CD8-positive, alpha-beta memory T cell (primary cell): ENCODE measurements around the gene AMER1. TPM values are rescaled to one million over a fixed set of nuclear protein-coding genes. Genes with fewer than 3 reads are reported as not detected.
A peak's percentile ranks its signal among the peaks of the same experiment; 100 is the strongest.

Source experiments
- CTCF ChIA-PET: fragments of 350-600 bp; sonication (Branson Sonifier 250); formaldehyde crosslinking; loops from one replicate; lab custom pipeline; 2021; ENCODE audit warnings: antibody characterized with exemption; lab: Charles Lee
- POLR2A ChIA-PET: fragments of 350-600 bp; sonication (Branson Sonifier 250); formaldehyde crosslinking; loops from one replicate; lab custom pipeline; 2021; ENCODE audit warnings: antibody characterized with exemption; lab: Charles Lee
- DNase-seq, 5 donors: peaks; one replicate each; pipeline versions ENCODE4 v3.0.0 to v3.0.0-alpha.2; 2020 to 2022; ENCODE audit warnings: mixed read lengths in 1 of 5
- H3K27ac ChIP-seq: one replicate; pipeline ENCODE4 v1.7.0; 2013; ENCODE audit warnings: low read depth, mild to moderate bottlenecking, low read length, moderate library complexity
- H3K27me3 ChIP-seq: 2 replicates; pipeline ENCODE4 v1.7.0; 2013; ENCODE audit warnings: low read length, mild to moderate bottlenecking; ENCODE audit not compliant: insufficient read depth, poor library complexity, severe bottlenecking
- H3K36me3 ChIP-seq: 2 replicates; pipeline ENCODE4 v1.7.0; 2013; ENCODE audit warnings: mild to moderate bottlenecking, low read length, moderate library complexity; ENCODE audit not compliant: insufficient read depth
- H3K4me1 ChIP-seq: 2 replicates; pipeline ENCODE4 v1.7.0; 2013; ENCODE audit warnings: mild to moderate bottlenecking, low read length, moderate library complexity; ENCODE audit not compliant: insufficient read depth
- H3K4me3 ChIP-seq: 2 replicates; pipeline ENCODE4 v1.7.0; 2013; ENCODE audit warnings: mild to moderate bottlenecking, low read length
- H3K9me3 ChIP-seq: 2 replicates; pipeline ENCODE4 v1.7.0; 2013; ENCODE audit warnings: mild to moderate bottlenecking, low read length
- H3K27ac Mint-ChIP-seq, 8 donors: one replicate each; pipeline ENCODE4 v1.8.0; 2020 to 2021; ENCODE audit warnings: mixed read lengths in 8 of 8, mild to moderate bottlenecking in 6 of 8, inconsistent platforms in 3 of 8, moderate library complexity in 3 of 8
- H3K27me3 Mint-ChIP-seq, 2 donors: one replicate each; pipeline ENCODE4 v1.8.0; 2020 to 2021; ENCODE audit warnings: mixed read lengths in 2 of 2, mild to moderate bottlenecking in 1 of 2, moderate library complexity in 1 of 2
- H3K36me3 Mint-ChIP-seq, 3 donors: one replicate each; pipeline ENCODE4 v1.8.0; 2020 to 2021; ENCODE audit warnings: mixed read lengths in 3 of 3, inconsistent platforms in 1 of 3, mild to moderate bottlenecking in 1 of 3
- H3K4me1 Mint-ChIP-seq, 3 donors: one replicate each; pipeline ENCODE4 v1.8.0; 2020 to 2021; ENCODE audit warnings: mixed read lengths in 3 of 3, inconsistent platforms in 1 of 3, mild to moderate bottlenecking in 1 of 3
- H3K4me3 Mint-ChIP-seq, 7 donors: one replicate each; pipeline ENCODE4 v1.8.0; 2020 to 2021; ENCODE audit warnings: mixed read lengths in 7 of 7, mild to moderate bottlenecking in 6 of 7, moderate library complexity in 4 of 7, inconsistent platforms in 2 of 7
- H3K9me3 Mint-ChIP-seq, 5 donors: one replicate each; pipeline ENCODE4 v1.8.0; 2020 to 2022; ENCODE audit warnings: mixed read lengths in 5 of 5, mild to moderate bottlenecking in 3 of 5, moderate library complexity in 2 of 5, inconsistent platforms in 1 of 5
- polyA plus RNA-seq: library from polyadenylated mRNA; unstranded; fragments of 300-500 nt; fragmentation: Illumina TruSeq; gene quantifications from one replicate; pipeline ENCODE4 v1.2.3, GENCODE V29; 2021
- total RNA-seq, 2 experiments: library from RNA; stranded (reverse); gene quantifications; one replicate each; pipeline ENCODE4 v1.2.3, GENCODE V29; 2021

AMER1 gene
- total and polyA plus RNA-seq, 3 experiments from 2014 or later, result 0.13 to 4.0 (median 3.8) TPM

- DNase-seq, result peak in 3 of 5 donors; percentile 2 to 23 (median 10)
- ChIA-PET CTCF (no interaction called here), POLR2A (no interaction called here)
- H3K27ac ChIP-seq, result no peak overlapping the region
- Mint-ChIP-seq H3K36me3 (peaks cover 0 to 3% (median 0%) of the 10 kb centered on the region in 3 donors), H3K27me3 (peaks cover 0 to 4% of the 10 kb centered on the region in 2 donors), H3K4me1 (peaks cover 6 to 29% (median 16%) of the 10 kb centered on the region in 3 donors), H3K4me3 (peak overlapping the region; percentile 78 to 98 (median 91)), H3K27ac (peak overlapping the region in 3 of 8 donors; percentile 3 to 78 (median 17)), H3K9me3 (no peaks in the 10 kb centered on the region)
- no peaks in the 10 kb centered on the region for H3K36me3 ChIP-seq
- peaks cover 7% of the 10 kb centered on the region for H3K4me1 ChIP-seq
- peak overlapping the region; percentile 74 for H3K4me3 ChIP-seq
- no peaks in the 10 kb centered on the region for H3K27me3 ChIP-seq
- H3K9me3 ChIP-seq, result no peaks in the 10 kb centered on the region
Measured at GRCh38 chrX:64204701-64205440, 637 bp downstream of the AMER1 start.

GRCh38 chrX:64204252-64204651, 1.3 kb downstream of the AMER1 start:
- CTCF ChIA-PET, result no interaction called here
- Mint-ChIP-seq H3K27me3 (peaks cover 0 to 4% of the 10 kb centered on the region in 2 donors), H3K9me3 (no peaks in the 10 kb centered on the region), H3K4me1 (peaks cover 6 to 34% (median 16%) of the 10 kb centered on the region in 3 donors), H3K27ac (peak overlapping the region in 3 of 8 donors; percentile 3 to 78 (median 17)), H3K4me3 (peak overlapping the region; percentile 67 to 84 (median 78)), H3K36me3 (peaks cover 0 to 3% (median 0%) of the 10 kb centered on the region in 3 donors)
- Histone ChIP-seq H3K36me3 (no peaks in the 10 kb centered on the region), H3K27ac (no peak overlapping the region), H3K4me3 (peak overlapping the region; percentile 41), H3K9me3 (no peaks in the 10 kb centered on the region), H3K4me1 (peaks cover 7% of the 10 kb centered on the region), H3K27me3 (no peaks in the 10 kb centered on the region)
- no peak for DNase-seq
- POLR2A ChIA-PET, result no interaction called here

GRCh38 chrX:64202808-64203325, 2.6 kb downstream of the AMER1 start:
- Mint-ChIP-seq H3K27ac (peak overlapping the region in 2 of 8 donors; percentile 24 to 36), H3K27me3 (peaks cover 0 to 4% of the 10 kb centered on the region in 2 donors), H3K4me3 (peak overlapping the region in 3 of 7 donors; percentile 6 to 84 (median 51)), H3K36me3 (peaks cover 0 to 3% (median 0%) of the 10 kb centered on the region in 3 donors), H3K4me1 (peaks cover 6 to 41% (median 16%) of the 10 kb centered on the region in 3 donors), H3K9me3 (no peaks in the 10 kb centered on the region)
- H3K27ac ChIP-seq, result no peak overlapping the region
- no peak overlapping the region for H3K4me3 ChIP-seq
- H3K4me1 ChIP-seq, result peaks cover 7% of the 10 kb centered on the region
- H3K9me3 ChIP-seq, result no peaks in the 10 kb centered on the region
- H3K36me3 ChIP-seq, result no peaks in the 10 kb centered on the region
- ChIA-PET POLR2A (no interaction called here), CTCF (no interaction called here)
- no peak for DNase-seq
- H3K27me3 ChIP-seq, result no peaks in the 10 kb centered on the region

GRCh38 chrX:64198036-64198435, 7.5 kb downstream of the AMER1 start:
- POLR2A ChIA-PET, result no interaction called here
- H3K4me1 Mint-ChIP-seq, result peaks cover 6 to 18% (median 8%) of the 10 kb centered on the region in 3 donors
- CTCF ChIA-PET, result no interaction called here
- no peaks in the 10 kb centered on the region for H3K36me3 ChIP-seq
- DNase-seq, result no peak
- H3K9me3 Mint-ChIP-seq, result no peaks in the 10 kb centered on the region
- no peak overlapping the region for H3K4me3 ChIP-seq
- no peaks in the 10 kb centered on the region for H3K9me3 ChIP-seq
- no peak overlapping the region for H3K27ac ChIP-seq
- H3K27me3 Mint-ChIP-seq, result peaks cover 0 to 4% of the 10 kb centered on the region in 2 donors
- no peaks in the 10 kb centered on the region for H3K27me3 ChIP-seq
- no peaks in the 10 kb centered on the region for H3K4me1 ChIP-seq
- peaks cover 0 to 4% (median 0%) of the 10 kb centered on the region in 3 donors for H3K36me3 Mint-ChIP-seq
- H3K4me3 Mint-ChIP-seq, result no peak overlapping the region
- peak overlapping the region in 1 of 8 donors; percentile 2 for H3K27ac Mint-ChIP-seq

GRCh38 chrX:64196606-64197005, 8.9 kb downstream of the AMER1 start:
- Histone ChIP-seq H3K4me3 (no peak overlapping the region), H3K4me1 (no peaks in the 10 kb centered on the region), H3K27ac (no peak overlapping the region), H3K36me3 (no peaks in the 10 kb centered on the region), H3K27me3 (no peaks in the 10 kb centered on the region), H3K9me3 (no peaks in the 10 kb centered on the region)
- Mint-ChIP-seq H3K36me3 (peaks cover 2 to 14% (median 6%) of the 10 kb centered on the region in 3 donors), H3K27ac (no peak overlapping the region), H3K4me1 (peaks cover 4 to 12% (median 5%) of the 10 kb centered on the region in 3 donors), H3K9me3 (no peaks in the 10 kb centered on the region), H3K4me3 (no peak overlapping the region), H3K27me3 (no peaks in the 10 kb centered on the region)
- ChIA-PET POLR2A (no interaction called here), CTCF (no interaction called here)
- no peak for DNase-seq

- ChIA-PET POLR2A (no interaction called here), CTCF (no interaction called here)
- Mint-ChIP-seq H3K27me3 (peaks cover 0 to 2% of the 10 kb centered on the region in 2 donors), H3K36me3 (peaks cover 4 to 19% (median 8%) of the 10 kb centered on the region in 3 donors), H3K4me1 (peaks cover under 1 to 12% (median 4%) of the 10 kb centered on the region in 3 donors), H3K4me3 (no peak overlapping the region), H3K9me3 (no peaks in the 10 kb centered on the region), H3K27ac (no peak overlapping the region)
- H3K4me1 ChIP-seq, result no peaks in the 10 kb centered on the region
- no peaks in the 10 kb centered on the region for H3K9me3 ChIP-seq
- no peak overlapping the region for H3K4me3 ChIP-seq
- no peaks in the 10 kb centered on the region for H3K27me3 ChIP-seq
- DNase-seq, result no peak
- no peak overlapping the region for H3K27ac ChIP-seq
- no peaks in the 10 kb centered on the region for H3K36me3 ChIP-seq
Measured at GRCh38 chrX:64195862-64196261, 9.6 kb downstream of the AMER1 start.

- Histone ChIP-seq H3K4me1 (no peaks in the 10 kb centered on the region), H3K27me3 (no peaks in the 10 kb centered on the region), H3K36me3 (no peaks in the 10 kb centered on the region), H3K27ac (no peak overlapping the region), H3K4me3 (no peak overlapping the region), H3K9me3 (no peaks in the 10 kb centered on the region)
- ChIA-PET CTCF (no interaction called here), POLR2A (no interaction called here)
- Mint-ChIP-seq H3K4me1 (peaks cover 0 to 4% (median 0%) of the 10 kb centered on the region in 3 donors), H3K27ac (no peak overlapping the region), H3K4me3 (no peak overlapping the region), H3K9me3 (no peaks in the 10 kb centered on the region), H3K36me3 (peaks cover 4 to 29% (median 8%) of the 10 kb centered on the region in 3 donors), H3K27me3 (peaks cover 0 to 3% of the 10 kb centered on the region in 2 donors)
- no peak for DNase-seq
Measured at GRCh38 chrX:64192673-64193072, 12.8 kb downstream of the AMER1 start.

GRCh38 chrX:64192040-64192439, 13.5 kb downstream of the AMER1 start:
- no peak for DNase-seq
- CTCF ChIA-PET, result no interaction called here
- no peaks in the 10 kb centered on the region for H3K9me3 Mint-ChIP-seq
- POLR2A ChIA-PET, result no interaction called here
- H3K9me3 ChIP-seq, result no peaks in the 10 kb centered on the region
- peaks cover 0 to 4% (median 0%) of the 10 kb centered on the region in 3 donors for H3K4me1 Mint-ChIP-seq
- no peaks in the 10 kb centered on the region for H3K4me1 ChIP-seq
- peaks cover 0 to 3% of the 10 kb centered on the region in 2 donors for H3K27me3 Mint-ChIP-seq
- H3K36me3 ChIP-seq, result no peaks in the 10 kb centered on the region
- H3K36me3 Mint-ChIP-seq, result peaks cover 4 to 29% (median 8%) of the 10 kb centered on the region in 3 donors
- H3K27ac Mint-ChIP-seq, result peak overlapping the region in 1 of 8 donors; percentile 30
- no peak overlapping the region for H3K4me3 Mint-ChIP-seq
- no peaks in the 10 kb centered on the region for H3K27me3 ChIP-seq
- H3K27ac ChIP-seq, result no peak overlapping the region
- H3K4me3 ChIP-seq, result no peak overlapping the region
